Stimulated activated CD8-positive, alpha-beta memory T cell treated with anti-CD3 and anti-CD28 coated beads, Interleukin-7, amount 100 ng/mL, for 4 hours (primary cell): ENCODE data around the gene IRS2.
"Not testable (repeated sequence)": the region's sequence is repeated elsewhere in the genome, so short reads cannot be mapped to it uniquely, and the experiment has no call there.

ENCODE experiments used
- DNase-seq, 2 donors: peaks; one replicate each; pipeline ENCODE4 v3.0.0-alpha.2; 2020; ENCODE audit warnings: low read depth in 2 of 2

Gene IRS2

DNA sequence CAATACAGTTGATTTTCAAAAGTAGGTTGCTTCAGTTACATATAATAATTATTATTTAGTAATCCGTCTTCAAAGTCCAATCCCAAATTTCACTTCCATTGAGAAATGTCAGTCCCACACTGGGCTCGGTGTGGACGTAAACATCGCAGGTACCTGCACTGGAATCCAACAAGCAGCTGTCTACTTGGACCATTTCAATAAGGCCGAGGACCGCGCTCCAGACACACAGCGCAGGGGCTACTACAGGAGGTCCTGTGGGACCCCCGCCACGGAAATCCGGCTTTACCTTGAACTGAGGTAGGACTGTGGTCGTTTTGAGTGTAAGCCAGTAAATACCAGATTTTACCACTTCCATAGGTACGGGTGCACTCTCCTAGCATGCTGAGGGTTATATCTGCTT lies 30.8 kb downstream of the IRS2 start:
- no peak for DNase-seq

DNA sequence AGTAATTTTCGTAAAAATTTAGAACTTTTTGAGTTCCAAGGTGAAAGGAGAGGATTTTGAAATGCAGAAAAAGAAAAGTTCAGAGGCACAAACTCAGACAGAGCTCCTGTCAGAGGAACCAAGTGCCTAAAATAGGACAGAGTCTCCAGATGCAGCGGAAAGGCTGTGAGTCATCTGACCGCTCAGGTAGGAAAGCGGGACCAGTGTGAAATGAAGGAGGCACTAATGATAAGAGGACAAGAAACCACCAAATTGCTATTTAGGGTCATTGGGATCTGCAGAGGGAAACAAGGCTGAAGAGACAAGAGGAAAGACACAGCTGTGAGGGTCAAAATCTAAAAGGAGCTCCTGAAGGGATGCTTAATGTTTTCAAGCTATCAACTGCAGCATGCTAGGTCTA lies 34.9 kb downstream of the IRS2 start:
- DNase-seq, result no peak

DNA sequence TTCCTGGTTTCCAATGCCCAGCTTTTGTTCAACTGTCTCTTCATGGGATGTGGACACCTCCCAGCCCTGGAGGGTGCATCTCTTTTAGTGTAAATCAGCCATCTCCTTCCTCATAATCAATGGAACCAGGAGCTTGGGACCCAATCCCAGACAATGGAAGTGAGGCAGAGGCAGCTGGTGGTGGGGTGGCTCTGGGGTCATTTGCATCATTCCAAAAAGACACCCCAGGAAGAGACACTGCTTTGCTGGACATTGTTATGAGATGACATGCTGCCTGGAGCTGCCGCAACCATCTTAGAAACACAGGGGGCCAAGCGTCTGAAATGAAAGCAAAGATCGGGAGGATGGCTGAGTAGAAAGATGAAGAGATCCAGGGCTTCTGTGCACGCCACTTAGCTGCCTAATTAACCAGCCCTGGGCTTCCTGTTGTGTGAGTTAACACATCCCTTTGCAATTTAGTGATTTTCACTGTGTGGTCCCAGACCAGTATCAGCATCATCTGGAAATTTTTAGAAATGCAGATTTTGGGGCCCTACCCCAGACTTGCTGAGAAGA lies 36.1 kb downstream of the IRS2 start:
- DNase-seq, result no peak

DNA sequence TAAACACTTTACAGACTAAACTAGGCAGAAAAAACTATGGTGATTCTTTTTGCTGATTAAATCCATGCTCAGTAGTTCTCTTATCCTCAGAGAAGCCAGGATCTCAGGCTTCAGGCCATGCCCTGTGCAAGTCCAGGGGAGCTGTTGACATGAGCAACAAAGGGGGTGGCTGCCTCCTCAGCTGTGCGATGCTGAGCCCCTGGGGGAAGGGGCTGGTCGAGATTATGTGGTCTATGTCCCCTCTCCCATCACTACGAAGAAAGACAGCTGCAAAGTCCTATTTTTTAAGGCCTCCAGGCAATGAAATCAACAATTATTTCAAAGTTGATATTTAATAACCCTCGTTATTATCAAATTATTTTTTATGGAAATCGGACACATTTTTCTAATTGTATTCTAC lies 37.0 kb downstream of the IRS2 start:
- no peak for DNase-seq

DNA sequence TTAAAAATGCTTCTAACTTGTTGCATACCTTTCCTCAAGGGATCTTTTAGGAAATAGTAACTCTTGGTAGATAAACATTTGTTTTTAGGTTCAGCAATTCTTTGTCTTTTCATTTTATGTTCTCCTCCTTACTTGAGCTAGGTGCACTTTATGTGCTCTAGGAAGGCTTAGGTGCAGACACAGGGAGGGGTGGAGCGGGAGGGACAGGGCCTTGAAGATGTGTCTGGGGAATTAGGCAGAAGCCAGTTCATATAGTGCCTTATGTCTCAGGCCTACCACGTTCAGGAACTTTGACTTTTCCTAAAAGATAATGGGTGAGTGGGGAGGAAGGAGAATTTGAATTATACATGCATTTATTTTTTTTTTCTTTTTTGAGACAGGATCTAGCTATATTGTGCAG lies 37.7 kb downstream of the IRS2 start:
- DNase-seq, result no peak

DNA sequence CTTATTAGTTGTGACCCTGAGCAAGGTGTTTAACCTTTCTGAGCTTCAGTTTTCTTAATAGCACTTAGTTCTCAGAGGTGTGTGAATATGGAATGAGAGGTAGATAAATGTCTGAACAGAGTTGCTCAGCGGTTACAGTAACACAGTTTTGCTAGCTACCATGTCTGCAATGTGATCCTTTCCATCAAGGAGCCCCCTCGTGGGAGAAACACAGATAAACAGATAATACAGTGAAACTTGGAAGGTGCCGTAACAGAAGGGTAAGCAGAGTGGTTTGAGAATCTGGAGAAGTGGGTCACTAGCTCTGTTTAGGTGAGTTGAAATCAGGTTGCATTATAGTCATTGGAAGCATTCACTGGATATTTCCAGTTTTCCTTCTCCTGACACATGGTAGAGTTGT lies 38.9 kb downstream of the IRS2 start:
- no peak for DNase-seq

DNA sequence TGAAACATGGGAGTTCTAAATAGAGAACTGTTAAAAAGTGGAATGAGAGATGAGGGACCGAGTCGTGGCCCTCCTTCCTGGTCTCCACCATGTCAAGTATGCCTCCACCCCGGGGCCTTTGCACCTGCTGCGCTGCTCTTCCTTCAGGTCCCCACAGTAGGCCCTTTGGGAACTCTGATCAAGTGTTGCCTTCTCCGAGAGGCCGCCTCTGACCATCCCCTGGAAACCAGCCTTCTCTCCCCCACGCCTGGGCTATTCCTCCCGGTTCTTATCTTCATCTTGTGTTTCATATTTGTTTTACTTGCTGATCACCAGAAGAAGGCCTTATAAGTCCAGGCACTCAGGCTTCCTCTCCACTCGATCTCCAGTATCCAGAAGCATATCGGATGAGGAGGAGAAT lies 40.0 kb downstream of the IRS2 start:
- no peak for DNase-seq

DNA sequence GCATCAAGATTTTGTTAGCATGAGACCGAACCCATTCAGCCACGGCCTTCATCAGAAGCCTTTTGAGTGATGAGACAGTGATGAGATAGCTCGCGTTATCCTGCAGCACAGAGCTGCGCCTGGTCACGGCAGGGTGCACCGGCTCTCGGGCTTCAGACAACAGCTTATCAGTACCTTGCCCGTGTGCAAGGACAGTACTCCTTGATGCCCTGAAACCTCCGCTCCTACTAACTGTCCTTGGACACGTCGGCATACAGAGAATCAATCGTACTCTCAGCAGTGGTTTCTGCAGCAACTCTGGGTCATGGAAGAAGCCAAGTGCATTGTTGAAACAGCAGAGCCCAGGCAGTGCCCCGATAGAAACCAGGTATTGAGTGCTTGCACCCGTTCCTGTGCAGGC lies 40.7 kb downstream of the IRS2 start:
- no peak for DNase-seq

DNA sequence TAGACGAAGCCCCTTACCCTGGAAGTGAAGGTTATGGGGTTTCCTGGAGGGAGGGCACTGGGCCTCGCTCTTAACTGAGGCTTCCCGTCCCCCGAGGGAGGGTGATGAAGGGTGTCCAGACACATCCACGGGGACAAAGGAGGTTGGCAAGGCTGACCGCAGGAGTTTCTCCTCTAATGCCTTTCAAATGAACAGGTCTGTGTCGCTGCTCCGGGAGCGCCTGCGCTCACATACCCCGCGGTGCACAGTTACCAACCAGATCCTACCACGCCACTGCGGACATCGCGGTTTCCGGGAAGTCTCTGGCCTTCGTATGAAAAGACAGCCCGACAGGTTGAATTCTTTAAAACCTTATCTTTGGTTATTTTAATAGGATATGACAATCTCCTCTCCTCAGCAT lies 41.3 kb downstream of the IRS2 start:
- no peak for DNase-seq

DNA sequence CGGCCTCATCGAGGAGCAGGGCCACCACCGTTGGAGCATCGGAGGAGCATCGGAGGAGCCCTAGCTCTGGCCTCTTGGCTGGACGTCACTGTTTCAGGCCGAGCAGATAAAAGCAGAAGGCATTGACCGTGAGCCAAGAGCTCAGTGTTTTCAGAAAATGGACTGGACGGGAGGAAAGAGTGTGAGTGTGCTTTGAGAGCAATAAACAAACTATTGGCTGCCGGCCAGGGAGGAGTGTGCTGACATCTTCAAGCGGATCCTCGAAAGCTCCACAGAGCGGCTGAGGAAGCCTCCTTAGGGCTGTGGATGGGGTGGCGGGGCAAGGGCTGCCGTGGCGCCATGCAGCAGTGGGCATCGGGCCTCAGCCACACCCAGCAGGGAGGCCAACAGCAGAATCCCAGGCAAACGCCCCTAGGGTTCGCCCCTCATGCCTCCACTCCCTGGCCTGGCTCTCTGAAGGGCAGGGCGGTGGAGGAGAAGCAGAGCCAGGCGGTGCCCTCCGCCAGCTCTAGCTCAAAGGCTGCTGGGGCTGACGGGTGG lies 41.8 kb downstream of the IRS2 start:
- DNase-seq, result no peak

DNA sequence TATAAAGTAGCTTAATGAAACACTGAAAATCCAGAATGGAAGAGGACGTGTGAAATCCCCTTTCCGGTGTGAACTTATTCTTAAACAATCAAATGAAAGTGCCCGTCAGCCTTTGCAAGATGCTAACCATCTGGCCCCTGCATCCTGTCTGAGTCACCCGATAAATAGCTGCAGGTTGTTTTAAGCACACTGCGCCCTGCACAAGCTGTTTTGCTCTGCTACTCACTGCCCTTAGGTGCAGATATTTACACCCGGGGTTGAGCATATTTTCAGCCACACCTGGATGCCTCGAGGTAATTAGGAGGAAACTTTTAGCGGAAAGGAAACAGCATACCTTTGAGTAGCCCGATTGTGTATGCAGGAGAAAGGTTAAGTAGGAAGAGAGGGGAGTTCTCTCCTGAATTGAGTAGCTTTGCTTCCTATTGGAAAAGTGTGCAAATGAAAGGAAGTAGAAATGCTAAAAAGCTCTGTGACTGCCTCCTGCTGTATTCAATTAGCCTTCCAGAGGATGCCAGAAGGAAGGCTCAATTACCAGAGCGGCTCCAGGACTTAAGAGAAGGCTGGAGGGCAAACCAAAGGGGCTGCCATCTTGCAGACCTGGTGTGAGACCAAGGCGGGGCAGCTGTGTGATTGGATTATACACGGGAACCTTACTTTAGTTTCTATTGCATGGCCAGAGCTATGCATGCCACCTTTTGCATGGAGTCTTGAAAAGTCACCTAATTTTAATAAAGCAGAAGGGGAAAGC lies 42.5 kb downstream of the IRS2 start:
- DNase-seq, result no peak

DNA sequence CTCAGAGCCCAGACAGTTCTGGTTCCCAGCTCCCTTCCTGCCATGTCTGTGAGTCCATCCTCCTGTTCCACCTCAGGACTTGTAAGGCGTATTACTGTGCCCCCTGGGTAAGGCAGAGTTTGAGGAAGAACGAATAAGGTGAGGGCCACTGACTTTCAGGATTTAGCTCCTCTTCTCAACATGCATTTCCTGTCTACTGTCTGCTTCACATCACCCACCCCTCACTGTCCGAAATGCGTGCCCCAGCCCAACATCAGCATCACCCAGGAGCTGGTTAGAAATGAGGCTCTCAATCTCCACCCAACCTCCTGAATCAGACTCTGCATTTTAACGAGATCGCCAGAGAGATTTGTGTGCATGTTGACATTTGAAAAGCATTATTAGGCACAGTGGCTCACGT lies 44.4 kb downstream of the IRS2 start:
- DNase-seq, result no peak

DNA sequence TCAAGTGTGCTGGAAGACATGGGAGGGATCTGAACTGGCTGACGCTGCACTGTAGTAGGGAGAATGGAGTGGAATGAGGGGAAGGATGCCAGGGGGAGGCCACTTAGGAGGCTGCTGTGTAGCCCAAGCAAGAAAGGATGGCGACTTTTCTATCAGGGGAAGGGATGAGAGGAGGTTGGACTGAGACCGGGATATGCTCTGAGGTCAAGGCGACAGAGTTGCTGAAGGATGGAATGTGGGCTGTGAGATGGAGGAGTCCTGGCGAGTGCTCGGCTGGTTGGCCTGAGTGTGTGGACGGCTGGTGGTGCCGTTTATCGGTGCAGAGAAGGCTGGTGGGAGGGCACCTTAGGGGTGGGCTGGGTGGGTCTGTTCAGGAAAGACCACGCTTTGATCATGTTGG lies 45.7 kb downstream of the IRS2 start:
- DNase-seq, result no peak

DNA sequence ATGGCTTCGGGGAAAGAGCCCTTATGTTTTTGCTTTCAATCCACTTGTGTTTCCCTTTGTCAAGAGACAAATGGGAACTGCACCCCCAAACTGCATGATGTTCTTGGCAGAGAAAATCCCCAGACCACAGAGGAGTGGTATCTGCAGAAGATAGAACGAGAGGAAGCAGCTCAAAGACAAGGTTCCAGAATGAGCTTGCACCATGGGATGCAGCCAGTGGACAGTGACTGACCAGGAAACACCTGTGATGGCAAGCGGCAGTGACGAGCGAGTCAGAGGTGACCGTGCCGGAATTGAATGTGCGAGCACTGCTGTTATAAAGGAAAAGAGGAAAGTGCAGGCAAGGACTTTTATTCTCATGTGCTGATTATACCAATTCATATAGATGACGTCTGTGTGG lies 46.3 kb downstream of the IRS2 start:
- no peak for DNase-seq

DNA sequence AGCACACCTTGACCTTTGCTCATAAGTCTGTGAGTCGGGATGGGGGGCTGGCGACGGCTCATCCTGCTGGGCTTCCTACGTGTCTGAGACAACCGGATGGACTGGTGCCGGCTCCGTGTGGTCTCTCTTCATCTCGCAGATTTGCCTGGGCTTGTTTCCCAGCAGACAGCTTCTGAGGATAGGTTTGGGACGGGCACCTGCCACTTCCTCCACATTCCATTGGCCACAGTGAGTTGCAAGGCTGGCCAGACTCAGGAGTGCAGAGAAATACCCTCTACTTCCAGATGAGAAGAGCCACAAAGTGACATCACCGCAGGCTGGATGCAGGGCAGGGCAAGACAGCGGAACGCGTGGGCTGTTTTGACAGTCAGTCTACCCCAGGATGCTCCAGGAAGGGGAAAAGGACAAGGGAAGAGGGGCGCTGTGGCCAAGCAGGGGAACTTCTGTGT lies 48.1 kb downstream of the IRS2 start:
- DNase-seq, result no peak

DNA sequence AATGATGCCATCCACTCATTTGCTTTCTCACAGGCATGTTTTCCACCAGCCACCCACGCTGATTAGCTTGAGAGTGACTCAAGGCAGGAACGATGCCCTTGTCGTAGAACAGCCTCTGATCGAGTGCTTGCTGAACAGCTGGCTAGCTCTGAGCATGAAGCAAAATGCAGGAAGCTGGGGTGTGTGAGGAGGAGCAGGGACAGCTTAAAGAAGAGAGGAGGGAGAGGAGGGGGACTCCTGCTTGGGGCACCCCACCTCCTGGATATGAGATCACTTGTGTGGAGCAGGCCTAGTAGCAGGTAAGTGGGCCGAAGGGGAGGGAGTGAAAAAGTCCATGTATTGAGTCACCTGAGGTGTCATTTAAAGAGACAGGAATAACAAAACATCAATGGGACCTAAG lies 48.8 kb downstream of the IRS2 start:
- DNase-seq, result no peak

DNA sequence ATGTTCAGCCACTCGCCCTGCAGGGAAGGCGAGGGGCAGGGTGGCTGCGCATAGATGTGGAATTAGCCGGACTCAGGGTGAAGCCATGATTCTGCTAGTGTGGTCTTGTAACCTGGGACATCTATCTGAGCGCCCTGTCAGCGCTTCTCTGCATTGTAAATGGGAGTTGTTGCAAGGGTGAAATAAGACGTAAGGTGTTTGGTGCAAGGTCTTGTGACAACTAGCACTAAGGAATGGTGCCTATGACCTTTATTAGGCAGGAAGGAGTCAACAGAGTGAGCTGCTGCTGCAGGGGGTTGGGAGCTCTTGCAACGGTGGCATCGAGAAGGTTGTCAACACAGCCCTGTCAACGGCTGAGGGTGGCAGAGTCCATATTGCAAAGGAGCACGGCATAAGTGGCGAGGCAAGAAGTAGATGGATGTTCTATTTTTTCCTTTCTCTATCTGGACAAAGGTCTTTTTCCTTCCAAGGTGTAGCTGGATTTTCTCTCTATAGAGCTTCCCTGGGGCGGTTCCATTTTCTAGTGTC lies 49.3 kb downstream of the IRS2 start:
- DNase-seq, result no peak

DNA sequence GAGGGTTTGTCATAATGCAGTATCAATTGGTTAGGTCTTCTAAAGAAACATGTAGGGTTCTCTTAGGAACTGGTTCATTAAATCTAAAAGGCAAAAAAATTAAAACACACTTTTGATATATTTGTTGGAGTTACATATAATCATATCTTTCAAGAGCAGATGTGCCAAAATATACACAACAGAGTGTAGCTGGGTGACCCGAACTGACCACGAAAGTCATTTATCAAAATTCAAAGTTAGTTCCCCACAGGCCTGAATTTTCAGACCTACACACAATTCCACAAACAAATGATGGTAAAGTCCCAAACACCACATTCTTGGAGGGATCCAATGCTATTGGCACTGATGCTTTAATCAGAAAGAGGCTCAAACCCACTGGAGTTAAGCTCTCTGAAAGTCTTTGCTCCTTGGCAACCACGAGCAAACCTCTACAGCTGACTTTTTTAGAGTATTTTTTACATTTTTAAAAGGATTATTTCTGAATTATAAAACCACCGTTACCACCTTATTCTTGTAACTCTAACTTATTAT lies 50.9 kb downstream of the IRS2 start:
- DNase-seq, result no peak

DNA sequence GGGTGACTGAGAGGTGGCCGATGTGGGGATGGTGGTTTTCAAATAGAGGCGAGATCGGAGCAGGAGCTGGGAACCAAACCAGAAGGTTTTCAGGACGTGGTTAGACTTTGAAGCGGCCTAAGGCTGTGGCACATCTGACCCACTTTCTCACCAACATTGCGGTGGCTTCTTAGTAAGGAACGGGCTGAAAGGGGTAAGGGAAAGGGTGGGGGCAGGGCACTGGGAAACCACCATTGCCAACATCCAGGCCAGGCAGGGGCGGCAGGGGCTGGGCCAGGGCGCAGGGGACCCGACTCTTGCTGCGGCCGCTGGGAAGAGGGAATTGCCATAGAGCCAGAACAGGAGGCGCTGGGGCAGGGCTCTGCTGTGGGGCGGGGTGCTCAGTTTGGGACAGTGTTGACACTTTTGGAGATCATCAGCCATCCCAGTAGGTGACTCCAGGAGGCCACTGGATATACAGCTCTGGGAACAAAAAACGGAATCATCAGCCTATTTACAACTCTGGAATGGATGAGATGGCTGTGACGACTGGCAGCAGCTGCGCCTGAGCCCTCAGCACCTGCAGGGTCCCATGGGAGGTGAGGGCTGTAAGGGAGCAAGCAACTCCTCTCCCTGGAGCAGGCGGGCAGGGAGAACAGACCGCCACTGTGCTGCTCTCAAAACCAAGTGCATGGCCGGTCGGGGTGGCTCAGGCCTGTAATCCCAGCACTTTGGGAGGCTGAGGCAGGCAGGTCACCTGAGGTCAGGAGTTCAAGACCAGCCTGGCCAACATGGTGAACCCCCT lies 52.2 kb downstream of the IRS2 start:
- no peak for DNase-seq

DNA sequence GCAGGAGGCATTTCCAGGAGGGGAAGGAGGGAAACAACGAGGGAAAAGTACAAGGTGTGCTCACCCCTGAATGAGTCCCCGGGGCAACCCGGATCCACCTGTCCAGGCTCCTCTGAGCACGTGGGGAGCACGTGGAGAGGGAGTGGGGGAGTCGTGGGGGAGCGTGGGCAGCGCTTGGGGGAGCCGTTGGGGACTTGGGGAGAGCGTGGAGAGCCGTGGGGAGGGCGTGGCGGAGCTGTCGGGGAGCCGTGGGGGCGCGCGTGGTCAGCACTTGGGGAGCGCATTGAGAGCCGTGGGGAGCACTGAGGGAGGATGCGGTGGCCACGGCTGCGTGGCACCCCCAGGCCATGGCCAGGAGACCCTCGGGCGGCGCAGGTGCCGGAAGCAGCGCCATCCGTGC lies 52.8 kb downstream of the IRS2 start:
- no peak for DNase-seq

DNA sequence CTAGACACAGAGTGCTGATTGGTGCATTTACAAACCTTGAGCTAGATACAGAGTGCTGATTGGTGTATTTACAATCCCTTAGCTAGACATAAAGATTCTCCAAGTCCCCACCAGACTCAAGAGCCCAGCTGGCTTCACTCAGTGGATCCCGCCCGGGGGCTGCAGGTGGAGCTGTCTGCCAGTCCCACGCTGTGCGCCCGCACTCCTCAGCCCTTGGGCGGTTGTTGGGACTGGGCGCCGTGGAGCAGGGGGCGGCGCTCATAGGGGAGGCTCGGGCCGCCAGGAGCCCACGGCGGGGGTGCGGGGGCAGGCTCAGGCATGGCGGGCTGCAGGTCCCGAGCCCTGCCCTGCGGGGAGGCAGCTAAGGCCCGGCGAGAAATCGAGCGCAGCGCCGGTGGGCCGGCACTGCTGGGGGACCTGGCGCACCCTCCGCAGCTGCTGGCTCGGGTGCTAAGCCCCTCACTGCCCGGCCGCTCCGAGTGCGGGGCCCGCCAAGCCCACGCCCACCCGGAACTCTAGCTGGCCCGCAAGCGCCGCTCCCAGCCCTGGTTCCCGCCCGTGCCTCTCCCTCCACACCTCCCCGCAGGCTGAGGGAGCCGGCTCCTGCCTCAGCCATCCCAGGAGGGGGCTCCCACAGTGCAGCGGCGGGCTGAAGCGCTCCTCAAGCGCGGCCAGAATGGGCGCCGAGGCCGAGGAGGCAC lies 53.8 kb downstream of the IRS2 start:
- not testable (repeated sequence) for DNase-seq
